Progenitor cell of endocrine pancreas (in vitro differentiated cells): ENCODE results near the gene OR52E1. TPM values are rescaled to one million over a fixed set of nuclear protein-coding genes. Genes with fewer than 3 reads are reported as not detected.
"Not testable (repeated sequence)": the region's sequence is repeated elsewhere in the genome, so short reads cannot be mapped to it uniquely, and the experiment has no call there.

Experiments
- DNase-seq: peaks from one replicate; pipeline ENCODE4 v3.0.0; 2021; ENCODE audit warnings: low spot score; ENCODE audit not compliant: unreplicated experiment
- H3K27ac Mint-ChIP-seq: 2 replicates; pipeline ENCODE4 v1.8.0; 2021; ENCODE audit warnings: mild to moderate bottlenecking, moderate library complexity, mixed read lengths
- H3K27me3 Mint-ChIP-seq: 2 replicates; pipeline ENCODE4 v1.8.0; 2021; ENCODE audit warnings: mixed read lengths
- H3K36me3 Mint-ChIP-seq: 2 replicates; pipeline ENCODE4 v1.8.0; 2022; ENCODE audit warnings: mixed read lengths; ENCODE audit not compliant: insufficient read depth
- H3K4me1 Mint-ChIP-seq: 2 replicates; pipeline ENCODE4 v1.8.0; 2021; ENCODE audit warnings: low read depth, mixed read lengths
- H3K4me3 Mint-ChIP-seq: 2 replicates; pipeline ENCODE4 v1.8.0; 2021; ENCODE audit warnings: low read depth, mild to moderate bottlenecking, moderate library complexity, mixed read lengths
- H3K9me3 Mint-ChIP-seq: 2 replicates; pipeline ENCODE4 v1.8.0; 2021; ENCODE audit warnings: low read depth, mixed read lengths
- CTCF ChIP-seq: fragments of 200-600 bp; sonication (generic); IDR thresholded peaks from one replicate; pipeline ENCODE4 v1.5.0; 2021; ENCODE audit warnings: antibody characterized with exemption, mild to moderate bottlenecking; ENCODE audit not compliant: unreplicated experiment
- total RNA-seq: library from RNA; stranded (reverse); gene quantifications from 2 replicates; pipeline ENCODE4 v1.2.1, GENCODE V29; 2021

Gene OR52E1
- total RNA-seq, 1 donor from 2014 or later, result not detected

- H3K4me3 Mint-ChIP-seq, result no peak overlapping the region
- no peak for DNase-seq
- no peaks in the 10 kb centered on the region for H3K36me3 Mint-ChIP-seq
- H3K27me3 Mint-ChIP-seq, result no peaks in the 10 kb centered on the region
- TF ChIP-seq CTCF, result no peak
- peaks cover 5% of the 10 kb centered on the region for H3K4me1 Mint-ChIP-seq
- no peaks in the 10 kb centered on the region for H3K9me3 Mint-ChIP-seq
- H3K27ac Mint-ChIP-seq, result no peak overlapping the region
These were observed 28.5 kb upstream of the OR52E1 start for GRCh38 chr11:5040876-5041275.

GRCh38 chr11:5042091-5042490, 27.3 kb upstream of the OR52E1 start:
- peaks cover 2% of the 10 kb centered on the region for H3K9me3 Mint-ChIP-seq
- no peak for TF ChIP-seq CTCF
- no peak overlapping the region for H3K27ac Mint-ChIP-seq
- H3K27me3 Mint-ChIP-seq, result no peaks in the 10 kb centered on the region
- no peak for DNase-seq
- H3K4me1 Mint-ChIP-seq, result peaks cover 11% of the 10 kb centered on the region
- no peaks in the 10 kb centered on the region for H3K36me3 Mint-ChIP-seq
- no peak overlapping the region for H3K4me3 Mint-ChIP-seq

- no peak overlapping the region for H3K4me3 Mint-ChIP-seq
- no peak overlapping the region for H3K27ac Mint-ChIP-seq
These were observed 26.0 kb upstream of the OR52E1 start for GRCh38 chr11:5043380-5043779.

GRCh38 chr11:5046226-5046625, 23.1 kb upstream of the OR52E1 start, which contains the start of gene OR52J3:
Gene OR52J3 (plus strand): TSS chr11:5046526. CDS start chr11:5046526, 0 bp downstream.
- no peaks in the 10 kb centered on the region for H3K36me3 Mint-ChIP-seq
- H3K9me3 Mint-ChIP-seq, result peaks cover 4% of the 10 kb centered on the region
- no peaks in the 10 kb centered on the region for H3K27me3 Mint-ChIP-seq
- H3K4me3 Mint-ChIP-seq, result no peak within 1 kb of the TSS
- no peak for TF ChIP-seq CTCF
- H3K27ac Mint-ChIP-seq, result peak within 1 kb of the TSS; percentile 35
- H3K4me1 Mint-ChIP-seq, result peaks cover 11% of the 10 kb centered on the region
- DNase-seq, result no peak

More at GRCh38 chr11:5043380-5043779, 26.0 kb upstream of the OR52E1 start:
- DNase-seq, result no peak
- no peaks in the 10 kb centered on the region for H3K27me3 Mint-ChIP-seq
- no peaks in the 10 kb centered on the region for H3K36me3 Mint-ChIP-seq
- TF ChIP-seq CTCF, result no peak
- peaks cover 11% of the 10 kb centered on the region for H3K4me1 Mint-ChIP-seq
- H3K9me3 Mint-ChIP-seq, result peaks cover 4% of the 10 kb centered on the region

GRCh38 chr11:5046754-5047330, 22.5 kb upstream of the OR52E1 start:
- no peaks in the 10 kb centered on the region for H3K36me3 Mint-ChIP-seq
- H3K4me3 Mint-ChIP-seq, result no peak overlapping the region
- TF ChIP-seq CTCF, result no peak
- peaks cover 4% of the 10 kb centered on the region for H3K9me3 Mint-ChIP-seq
- H3K4me1 Mint-ChIP-seq, result peaks cover 11% of the 10 kb centered on the region
- no peak overlapping the region for H3K27ac Mint-ChIP-seq
- no peak for DNase-seq
- no peaks in the 10 kb centered on the region for H3K27me3 Mint-ChIP-seq

- H3K4me1 Mint-ChIP-seq, H3K27me3 Mint-ChIP-seq, H3K27ac Mint-ChIP-seq, DNase-seq, H3K4me3 Mint-ChIP-seq, H3K9me3 Mint-ChIP-seq, H3K36me3 Mint-ChIP-seq: not testable (repeated sequence)
These were observed 10.7 kb upstream of the OR52E1 start for GRCh38 chr11:5058679-5059078.
